Activated naive CD4-positive, alpha-beta T cell (primary cell): ENCODE measurements around the gene GP1BB.

Experiments used
- DNase-seq, 4 experiments: peaks; one replicate each; lab custom pipeline; 2025; lab: John Stamatoyannopoulos, UW

Gene GP1BB

DNA sequence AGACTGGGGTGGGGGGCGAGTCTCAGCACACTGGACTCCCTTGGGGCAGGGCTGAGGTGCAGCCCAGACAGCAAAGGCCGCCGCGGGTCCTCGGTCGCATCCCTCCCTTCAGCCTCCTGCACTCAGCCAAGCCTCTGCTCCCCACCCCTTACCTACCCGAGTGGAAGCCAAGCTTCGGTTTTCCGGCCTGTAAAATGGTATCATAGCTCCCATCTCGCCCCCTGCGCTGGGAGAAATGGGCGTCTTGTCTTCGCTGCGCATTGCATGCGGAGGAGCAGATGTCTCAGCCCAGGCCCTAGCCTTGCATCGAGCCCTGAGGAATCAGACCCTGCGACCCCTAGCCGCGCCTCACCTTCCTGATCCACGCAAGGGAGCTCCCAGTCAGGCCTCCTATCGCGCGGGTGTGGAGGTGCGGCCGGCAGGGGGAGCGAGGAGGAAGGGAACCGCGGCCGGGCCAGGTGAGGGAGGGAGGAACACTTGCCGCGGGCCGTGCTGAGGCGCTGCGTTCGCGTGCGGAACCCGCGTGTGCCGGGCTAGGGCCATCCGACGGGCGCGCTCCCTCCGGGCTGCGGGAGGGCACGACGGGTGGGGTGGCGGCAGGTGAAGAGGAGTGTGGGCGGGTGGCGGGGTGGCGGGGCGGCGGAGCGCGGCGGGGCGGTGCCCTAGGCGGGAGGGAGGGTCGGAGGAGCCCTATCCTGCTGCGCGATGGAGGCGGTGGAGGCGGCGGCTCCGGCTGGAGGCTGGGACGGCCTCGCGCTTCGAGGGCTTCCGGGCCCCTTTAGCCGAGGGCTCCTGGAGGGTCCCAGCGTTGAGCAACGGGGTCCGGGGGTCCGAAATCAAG, 33.2 kb downstream of the GP1BB start:
- DNase-seq: peak in 3 of 4 experiments; percentile 20 to 73 (median 56)

DNA sequence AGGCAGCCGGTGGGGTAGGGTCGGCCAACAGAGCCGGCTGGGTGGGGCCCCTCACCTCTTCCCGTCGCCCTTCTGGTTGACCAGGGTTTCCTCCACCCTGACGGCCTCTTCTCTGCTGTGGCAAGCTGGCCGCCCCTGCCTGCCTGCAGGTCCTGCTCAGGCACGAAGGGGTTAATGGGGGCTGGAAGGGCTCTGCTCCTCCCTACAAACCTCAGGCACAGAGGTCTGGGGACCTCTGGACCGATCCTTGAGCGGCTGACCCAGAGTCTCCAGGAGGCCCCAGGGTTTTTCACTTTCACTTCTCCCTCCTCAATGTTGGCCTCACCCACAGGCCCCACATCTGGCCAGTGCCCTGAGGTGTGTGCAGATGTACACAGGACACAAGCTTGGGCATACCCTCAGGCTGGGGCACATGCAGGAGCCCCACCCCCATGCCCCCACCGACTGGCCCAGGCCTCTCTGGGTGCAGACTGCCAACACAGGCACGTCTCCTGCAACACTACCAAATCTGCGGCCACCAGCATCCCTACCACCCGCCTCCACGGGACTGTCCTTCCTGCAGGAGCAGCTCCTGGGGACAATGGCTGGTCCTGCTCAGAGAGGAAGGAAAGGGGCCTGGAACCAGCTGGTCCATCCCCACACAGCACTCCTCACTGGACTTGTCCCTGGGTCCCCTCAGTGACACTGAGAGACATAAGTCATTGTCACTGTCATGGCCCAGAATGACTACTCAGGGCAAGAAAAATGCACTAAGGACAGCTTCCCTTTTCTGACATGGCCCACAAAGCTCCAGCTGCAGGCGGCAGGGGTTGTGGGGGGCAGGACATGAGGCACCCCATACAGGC, 34.0 kb downstream of the GP1BB start:
- DNase-seq: no peak

DNA sequence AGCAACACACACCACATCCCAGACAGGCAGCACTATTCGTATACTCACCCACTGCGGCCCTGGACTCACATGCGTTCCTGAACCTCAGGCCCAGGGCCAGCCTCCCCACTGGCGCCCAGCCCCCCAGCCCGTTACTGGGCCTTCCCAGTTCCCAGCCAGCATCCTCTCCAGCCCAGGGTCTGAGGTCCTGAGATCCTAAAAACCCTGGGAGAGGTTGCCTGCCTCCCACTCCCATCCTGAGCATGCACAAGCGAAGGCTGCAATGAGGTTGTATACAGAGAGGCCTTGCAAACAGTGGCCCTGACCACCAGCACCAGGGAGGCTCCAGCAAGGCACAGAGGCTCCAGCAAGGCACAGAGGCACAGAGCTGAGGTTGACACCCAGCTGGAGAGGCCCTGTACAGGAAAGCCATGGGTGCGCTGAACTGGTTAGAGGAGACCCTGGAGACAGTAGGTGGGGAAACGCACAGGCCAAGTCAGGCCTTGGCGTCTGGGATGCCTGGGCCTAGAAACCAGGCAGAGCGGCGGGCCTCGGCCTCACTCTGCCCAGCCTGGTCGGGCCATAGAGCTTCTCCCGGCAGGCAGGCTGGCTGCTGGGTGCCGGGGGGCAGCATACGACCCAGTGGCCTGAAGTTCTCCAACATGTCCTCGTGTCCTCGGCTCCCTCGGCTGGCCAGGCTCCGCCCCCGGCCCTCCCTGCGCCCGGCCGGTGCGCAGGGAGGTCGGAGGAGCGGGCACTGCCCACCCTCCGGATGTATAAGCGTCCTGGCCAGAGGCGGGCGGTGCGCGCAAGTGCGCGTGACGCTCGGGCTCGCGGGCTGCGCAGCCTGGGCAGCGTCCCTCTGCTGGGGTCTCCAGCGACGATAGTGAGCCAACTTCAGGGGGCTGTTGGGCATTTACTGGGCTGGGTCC, 34.9 kb downstream of the GP1BB start:
- DNase-seq: no peak

DNA sequence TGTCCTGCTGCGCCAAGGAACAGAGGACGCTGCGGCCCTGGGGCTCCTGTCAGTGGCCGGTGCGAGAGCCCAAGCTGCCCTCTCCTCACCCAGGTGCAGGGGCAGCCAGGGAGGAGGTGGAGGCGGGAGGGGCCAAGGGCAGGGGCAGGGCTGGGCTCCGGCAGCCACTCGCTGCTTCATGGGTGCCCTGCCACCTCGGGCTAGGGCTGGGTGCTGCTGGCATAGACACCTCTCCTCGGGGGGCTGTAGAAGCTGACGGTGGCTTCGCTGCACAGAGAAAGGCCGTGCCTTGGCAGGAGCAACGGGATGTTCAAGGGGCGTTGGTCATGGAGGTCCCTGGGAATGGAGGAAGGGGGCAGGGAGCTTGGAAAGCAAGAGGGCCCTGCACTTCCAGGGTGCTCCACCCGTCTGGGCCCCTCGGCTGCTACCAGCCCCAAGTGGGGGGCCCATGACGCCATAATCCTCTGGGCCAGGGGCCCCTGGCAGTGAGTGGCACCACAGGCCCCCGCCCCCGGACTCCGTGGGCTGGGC, 35.6 kb downstream of the GP1BB start:
- no peak for DNase-seq

DNA sequence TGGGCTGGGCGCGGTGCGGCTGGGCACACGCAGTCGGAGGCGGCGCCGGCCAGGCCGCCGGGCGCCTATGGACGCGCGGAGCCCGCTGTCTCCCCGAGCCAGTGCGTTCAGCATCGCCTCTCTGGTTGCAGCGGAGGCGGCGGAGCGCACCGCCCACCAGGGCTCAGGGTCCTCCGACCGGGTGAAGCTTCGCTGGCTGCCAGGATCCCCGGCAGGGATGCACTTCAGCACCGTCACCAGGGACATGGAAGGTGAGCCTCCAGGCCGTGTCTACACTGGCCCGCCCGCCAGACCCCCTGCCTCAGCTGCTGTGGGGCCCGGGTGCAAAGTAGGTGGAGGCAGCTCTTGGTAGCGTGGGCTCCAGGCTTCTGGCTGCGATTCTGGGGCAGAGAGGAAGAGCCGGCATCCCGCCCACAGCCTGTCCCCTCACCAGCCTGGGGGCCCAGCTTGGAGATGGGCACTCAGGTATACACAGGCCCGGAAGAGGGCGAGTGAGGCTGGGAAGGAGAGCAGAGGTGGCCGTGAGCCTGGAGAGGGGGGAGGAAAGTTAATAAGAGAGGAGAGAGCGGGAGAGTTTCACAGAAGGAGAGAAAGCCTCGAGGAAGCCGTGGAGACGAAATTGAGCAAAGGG, 36.2 kb downstream of the GP1BB start:
- DNase-seq: no peak

DNA sequence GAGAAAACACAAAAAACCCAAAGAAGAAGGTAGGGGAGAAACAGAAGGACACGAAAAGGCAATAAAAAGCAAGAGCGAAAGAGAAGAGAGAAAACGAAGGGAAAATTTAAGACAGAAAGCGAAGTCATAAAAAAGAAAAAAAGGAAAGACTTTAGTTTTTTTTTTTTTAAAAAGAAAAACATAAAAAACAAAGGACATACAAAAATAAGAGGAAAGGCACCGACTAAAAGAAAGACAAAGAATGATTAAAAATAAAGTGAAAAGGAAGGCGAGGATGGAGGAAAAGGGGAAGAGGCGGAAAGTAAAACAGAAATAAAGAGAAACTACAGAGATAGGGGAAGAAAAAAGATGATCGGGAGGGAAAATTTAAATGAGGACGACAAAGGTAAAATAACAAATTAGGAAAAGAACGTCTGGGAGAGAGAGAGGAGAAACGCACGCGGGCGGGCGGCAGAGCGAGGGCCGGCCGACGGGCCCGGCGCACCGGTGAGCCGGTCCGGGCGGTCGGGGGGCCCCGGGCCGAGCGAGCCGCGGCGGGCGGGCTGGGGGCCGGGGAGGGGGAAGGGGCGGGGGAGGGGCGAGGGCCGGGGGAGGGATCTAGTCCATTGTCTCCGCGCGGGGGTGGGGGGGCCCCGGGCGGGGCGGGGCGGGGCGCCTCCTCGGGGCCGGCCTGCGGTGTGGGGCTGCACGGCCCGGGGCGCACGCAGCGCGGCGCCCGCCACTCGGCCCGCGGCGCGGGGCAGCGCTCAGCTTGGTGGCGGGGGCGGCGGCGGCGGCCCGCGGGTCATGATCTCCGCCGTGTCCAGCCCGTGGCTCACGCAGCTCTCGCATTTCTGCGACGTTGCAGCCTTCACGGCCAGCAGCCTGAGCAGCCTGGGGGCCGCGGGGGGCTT, 37.0 kb downstream of the GP1BB start, which contains the start of gene TBX1:
TBX1 (plus strand) TSS at position 721 of the 893 bp plus-strand sequence; CDS start at position 787, 66 bp downstream.
- no peak for DNase-seq

DNA sequence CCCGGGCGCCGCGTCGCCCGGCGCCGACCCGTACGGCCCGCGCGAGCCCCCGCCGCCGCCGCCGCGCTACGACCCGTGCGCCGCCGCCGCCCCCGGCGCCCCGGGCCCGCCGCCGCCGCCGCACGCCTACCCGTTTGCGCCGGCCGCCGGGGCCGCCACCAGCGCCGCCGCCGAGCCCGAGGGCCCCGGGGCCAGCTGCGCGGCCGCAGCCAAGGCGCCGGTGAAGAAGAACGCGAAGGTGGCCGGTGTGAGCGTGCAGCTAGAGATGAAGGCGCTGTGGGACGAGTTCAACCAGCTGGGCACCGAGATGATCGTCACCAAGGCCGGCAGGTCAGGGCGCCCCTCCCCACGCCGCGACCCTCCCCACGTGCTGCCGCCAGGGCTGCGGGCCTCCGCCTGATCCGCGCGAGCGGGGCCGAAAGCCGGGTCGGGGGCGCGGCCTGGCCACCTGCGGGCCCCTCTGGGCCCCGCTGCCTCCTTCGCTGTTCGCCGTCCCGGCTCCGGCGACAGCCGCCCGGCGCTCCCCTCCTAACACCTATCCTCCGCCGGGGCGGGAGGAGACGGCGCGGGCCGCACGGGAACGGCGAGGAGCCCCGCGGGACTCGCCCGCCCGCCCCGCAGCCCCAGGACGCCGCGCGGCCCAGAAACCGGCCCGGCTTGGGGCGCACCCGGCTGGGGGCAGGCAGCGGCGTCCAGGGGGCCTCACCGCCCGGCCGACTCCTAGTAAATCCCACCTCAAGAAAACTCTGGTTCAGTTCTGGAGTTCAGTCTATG, 37.8 kb downstream of the GP1BB start:
- no peak for DNase-seq

DNA sequence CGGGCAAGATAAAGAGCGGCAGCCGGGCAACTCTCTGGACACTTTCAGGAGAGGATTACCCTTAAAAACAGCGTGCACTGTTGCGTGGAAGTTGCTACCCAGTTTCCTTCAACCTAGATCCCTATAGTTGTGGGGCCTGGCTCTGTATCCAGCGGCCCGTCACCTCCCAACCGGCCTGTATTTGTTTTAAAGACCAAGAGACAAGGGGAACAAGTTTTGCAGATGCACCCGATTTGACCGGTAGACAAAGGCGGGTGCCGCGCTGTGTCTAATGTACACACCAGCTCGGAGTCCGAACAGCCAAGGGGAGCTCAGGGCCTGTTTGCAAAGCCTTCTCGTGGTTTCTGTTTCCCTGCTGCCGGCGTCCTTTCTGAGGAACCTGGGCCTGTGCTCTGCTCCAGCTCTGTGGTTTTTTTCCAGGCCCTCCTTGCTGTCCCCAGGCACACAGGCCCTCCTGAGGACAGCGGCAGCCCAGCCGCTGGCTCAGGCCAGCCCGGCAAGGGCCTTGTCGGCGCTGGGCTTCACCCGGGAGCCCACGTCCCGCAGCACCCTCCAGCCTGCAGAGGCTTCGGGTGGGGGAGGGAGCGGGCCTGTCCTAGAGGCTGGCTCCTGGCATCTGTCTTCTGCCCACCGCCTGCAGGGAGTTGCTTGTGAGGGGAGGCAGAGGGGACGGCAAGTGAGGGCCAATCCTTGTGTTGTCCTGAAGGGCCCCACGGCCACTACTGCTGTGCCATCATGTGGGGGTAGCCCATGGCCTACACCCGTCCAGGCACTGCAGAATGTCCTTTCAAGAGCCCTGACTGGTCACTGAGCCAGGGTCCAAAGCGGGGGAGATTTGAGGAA, 38.6 kb downstream of the GP1BB start:
- DNase-seq: no peak

DNA sequence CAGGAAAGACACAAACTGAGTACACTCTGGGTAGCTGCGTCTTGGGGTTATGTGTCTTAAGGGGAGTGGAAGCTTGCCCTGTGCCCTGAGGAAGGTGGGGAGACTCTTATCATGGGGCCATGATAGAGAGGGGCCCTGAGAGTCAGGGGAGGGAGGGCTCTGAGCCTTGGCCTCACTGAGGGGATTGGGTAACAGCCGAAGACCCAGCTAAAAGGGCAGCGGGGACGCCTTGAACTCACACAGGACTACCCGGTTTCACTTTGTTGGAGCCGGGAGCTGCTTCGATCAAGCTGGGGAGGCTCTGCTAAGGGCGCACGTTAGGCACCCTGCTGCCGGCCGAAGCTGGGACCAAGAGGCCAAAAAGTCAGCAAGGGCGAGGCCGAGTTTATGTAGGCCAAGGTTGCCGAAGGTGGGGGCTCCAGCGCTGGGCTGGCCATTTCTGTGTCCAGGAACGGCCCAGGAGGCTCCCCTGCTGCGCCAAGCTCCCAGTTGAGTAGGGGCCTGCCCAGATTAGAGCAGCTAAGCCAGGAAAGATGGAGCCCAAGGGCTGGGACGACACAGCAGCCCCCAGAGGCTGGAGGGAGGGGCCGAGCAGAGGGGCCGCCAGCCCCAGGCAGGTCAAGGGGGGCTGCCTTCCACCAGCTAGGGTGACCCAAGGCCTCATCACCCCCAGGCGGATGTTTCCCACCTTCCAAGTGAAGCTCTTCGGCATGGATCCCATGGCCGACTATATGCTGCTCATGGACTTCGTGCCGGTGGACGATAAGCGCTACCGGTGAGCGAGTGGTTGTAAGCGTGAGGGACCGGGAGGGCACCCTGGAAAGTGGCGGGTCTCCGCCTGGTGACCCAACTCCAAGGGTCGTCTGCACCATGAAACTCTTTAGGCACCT, 39.5 kb downstream of the GP1BB start:
- no peak for DNase-seq

DNA sequence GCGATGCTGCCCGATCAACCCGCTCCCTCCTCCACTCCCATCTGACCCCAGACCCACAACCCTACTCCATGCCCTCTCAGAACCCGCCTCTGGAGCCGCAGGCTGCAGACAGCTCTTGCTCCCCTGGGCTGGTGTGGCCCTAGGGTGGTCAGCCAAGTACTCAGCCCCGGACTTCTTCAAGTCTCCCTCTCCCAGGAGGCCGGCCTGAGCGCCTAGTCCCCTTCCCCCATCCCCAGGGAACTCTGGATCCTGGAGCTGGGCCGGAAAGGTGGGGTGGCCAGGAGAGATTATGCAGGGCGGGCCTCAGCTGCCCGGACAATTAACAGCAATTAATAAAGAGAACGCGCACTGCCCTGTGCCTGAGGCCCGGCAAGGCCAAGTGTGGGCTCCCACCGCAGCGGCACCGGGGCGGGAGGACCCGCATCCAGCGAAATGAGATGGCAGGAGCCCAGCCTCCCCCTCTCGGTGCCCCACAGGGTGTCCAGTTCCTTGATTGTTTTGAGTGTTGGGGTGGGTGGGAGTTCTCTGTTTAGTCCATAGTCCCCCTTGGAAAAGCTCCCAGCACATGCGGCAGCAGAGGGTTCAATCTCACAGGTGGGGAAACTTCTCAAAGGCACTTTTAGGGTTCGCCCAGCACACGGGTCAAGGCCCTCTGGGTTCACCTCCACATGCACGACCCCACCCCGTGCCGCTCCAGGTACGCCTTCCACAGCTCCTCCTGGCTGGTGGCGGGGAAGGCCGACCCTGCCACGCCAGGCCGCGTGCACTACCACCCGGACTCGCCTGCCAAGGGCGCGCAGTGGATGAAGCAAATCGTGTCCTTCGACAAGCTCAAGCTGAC, 40.3 kb downstream of the GP1BB start:
- no peak for DNase-seq

DNA sequence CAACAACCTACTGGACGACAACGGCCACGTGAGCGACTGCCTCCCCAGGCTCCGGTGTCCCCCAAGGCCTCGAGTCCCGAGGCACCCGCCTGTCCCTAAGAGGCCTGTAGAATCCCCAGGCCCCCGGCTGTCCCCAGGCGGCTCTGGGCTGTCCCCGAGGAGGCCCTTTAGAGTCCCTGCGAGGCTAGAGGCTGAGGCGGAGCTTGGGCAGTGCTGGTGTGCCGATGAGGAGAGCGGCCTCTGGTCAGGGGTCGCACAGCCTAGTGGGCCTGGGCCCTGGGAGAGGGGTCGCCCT, 40.9 kb downstream of the GP1BB start:
- DNase-seq: no peak

DNA sequence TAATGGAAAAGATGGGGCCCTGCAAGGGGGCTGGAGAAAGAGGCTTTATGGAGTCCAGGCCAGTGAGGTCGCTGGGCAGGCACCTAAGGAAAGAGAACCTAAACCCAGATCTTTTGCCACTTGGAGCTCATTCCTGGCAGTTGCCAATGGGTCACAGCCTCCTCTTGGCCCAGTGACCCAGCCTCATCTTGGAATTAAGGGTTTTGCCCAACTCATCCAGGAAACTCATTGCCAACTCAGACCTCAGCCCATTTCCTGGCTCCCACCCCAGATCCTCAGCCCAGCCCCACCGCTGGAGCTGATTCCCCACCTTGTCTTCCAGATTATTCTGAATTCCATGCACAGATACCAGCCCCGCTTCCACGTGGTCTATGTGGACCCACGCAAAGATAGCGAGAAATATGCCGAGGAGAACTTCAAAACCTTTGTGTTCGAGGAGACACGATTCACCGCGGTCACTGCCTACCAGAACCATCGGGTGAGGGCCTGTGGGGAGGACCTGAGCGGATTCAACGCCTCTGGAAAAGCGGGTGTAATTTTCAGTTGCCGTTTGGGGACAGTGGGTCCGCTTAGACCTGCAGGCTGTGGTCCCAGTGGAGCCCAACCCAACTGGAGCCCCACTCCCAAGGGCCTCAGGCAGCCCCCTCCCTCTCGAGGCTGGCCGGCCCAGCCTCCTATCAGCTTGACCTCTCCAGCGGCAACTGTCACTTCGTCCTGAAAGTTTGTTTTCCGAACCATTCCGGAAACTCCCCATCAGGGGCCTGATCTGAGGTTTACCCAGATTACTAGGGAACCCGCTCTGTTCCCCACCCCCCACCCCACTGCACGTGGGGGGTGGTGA, 41.5 kb downstream of the GP1BB start:
- no peak for DNase-seq

DNA sequence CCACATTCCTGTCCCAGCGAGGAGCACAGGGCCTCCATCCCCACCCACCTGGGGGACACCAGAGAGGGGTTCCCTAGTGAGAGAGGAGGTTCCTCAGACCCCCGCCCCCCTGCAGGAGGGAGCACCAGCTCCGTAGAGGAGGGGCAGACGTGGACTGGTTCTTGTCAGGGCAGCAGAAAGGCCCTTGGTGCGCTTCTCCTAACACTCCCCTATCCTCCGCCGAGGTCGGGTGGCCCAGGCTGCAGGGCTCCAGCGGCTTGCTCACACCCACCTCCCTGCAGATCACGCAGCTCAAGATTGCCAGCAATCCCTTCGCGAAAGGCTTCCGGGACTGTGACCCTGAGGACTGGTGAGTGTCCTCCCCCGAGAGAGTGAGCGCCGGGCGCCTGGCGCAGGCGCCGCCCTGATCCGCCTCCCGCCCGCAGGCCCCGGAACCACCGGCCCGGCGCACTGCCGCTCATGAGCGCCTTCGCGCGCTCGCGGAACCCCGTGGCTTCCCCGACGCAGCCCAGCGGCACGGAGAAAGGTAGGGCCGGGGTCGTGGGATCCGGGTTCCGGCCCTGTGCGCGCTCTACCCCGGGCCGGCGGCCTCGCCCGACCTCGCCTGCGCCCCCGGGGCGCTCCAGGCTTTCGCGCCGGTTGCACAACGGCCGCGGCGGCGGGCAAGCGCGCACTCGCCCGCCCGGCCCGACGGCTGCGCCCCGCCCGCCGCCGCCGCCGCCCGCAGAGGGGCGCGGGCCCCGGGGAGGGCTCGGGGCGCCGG, 42.3 kb downstream of the GP1BB start:
- DNase-seq: no peak

DNA sequence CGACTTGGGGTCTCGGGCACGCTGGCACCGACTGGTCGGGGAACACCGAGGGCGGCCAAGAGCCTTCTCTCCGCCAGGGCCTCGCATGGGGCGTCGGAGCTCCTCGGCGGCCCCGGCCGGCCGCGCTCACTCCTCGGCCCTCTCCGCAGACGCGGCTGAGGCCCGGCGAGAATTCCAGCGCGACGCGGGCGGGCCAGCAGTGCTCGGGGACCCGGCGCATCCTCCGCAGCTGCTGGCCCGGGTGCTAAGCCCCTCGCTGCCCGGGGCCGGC, 42.8 kb downstream of the GP1BB start:
- DNase-seq: no peak
